GM23338 (cell line): ENCODE measurements around the gene LTB. TPM values are rescaled to one million over a fixed set of nuclear protein-coding genes. Genes with fewer than 3 reads are reported as not detected.

Source experiments
- ATAC-seq: fragments of 200-7000 bp; cut with Tn5 transposase; 3 replicates; pipeline ENCODE4 v1.9.1; 2020
- DNase-seq: peaks from one replicate; pipeline ENCODE4 v3.0.0-alpha.2; 2015; ENCODE audit warnings: low spot score
- H2AFZ ChIP-seq: fragments of 200-600 bp; sonication (generic); 2 replicates; pipeline ENCODE4 v1.8.0; 2016; ENCODE audit warnings: antibody characterized with exemption, mild to moderate bottlenecking, moderate library complexity
- H3F3A ChIP-seq: fragments of 200-600 bp; sonication (generic); replicated peaks from 2 replicates; pipeline ENCODE4 v1.8.0; 2017; ENCODE audit warnings: antibody characterized with exemption, mixed run types, low read depth
- H3K27ac ChIP-seq: fragments of 200-600 bp; sonication (generic); 2 replicates; pipeline ENCODE4 v1.6.1; 2016; ENCODE audit warnings: low read depth
- H3K27me3 ChIP-seq: fragments of 200-600 bp; sonication (generic); 2 replicates; pipeline ENCODE4 v1.8.0; 2016; ENCODE audit warnings: mild to moderate bottlenecking, mixed run types, moderate library complexity; ENCODE audit not compliant: insufficient read depth
- H3K36me3 ChIP-seq: fragments of 200-600 bp; sonication (generic); 2 replicates; pipeline ENCODE4 v1.8.0; 2016; ENCODE audit warnings: mild to moderate bottlenecking; ENCODE audit not compliant: insufficient read depth
- H3K4me1 ChIP-seq: fragments of 200-600 bp; sonication (generic); 2 replicates; pipeline ENCODE4 v1.8.0; 2016; ENCODE audit warnings: mild to moderate bottlenecking, moderate library complexity; ENCODE audit not compliant: insufficient read depth
- H3K4me2 ChIP-seq: fragments of 200-600 bp; sonication (generic); 2 replicates; pipeline ENCODE4 v1.7.1; 2017; ENCODE audit warnings: mixed run types
- H3K4me3 ChIP-seq: fragments of 200-600 bp; sonication (generic); 2 replicates; pipeline ENCODE4 v1.6.1; 2016; ENCODE audit warnings: mixed run types
- H3K79me2 ChIP-seq: fragments of 200-600 bp; sonication (generic); replicated peaks from 2 replicates; pipeline ENCODE4 v1.8.0; 2017; ENCODE audit warnings: mild to moderate bottlenecking; ENCODE audit not compliant: insufficient read depth
- H3K9me2 ChIP-seq: fragments of 200-600 bp; sonication (generic); 2 replicates; pipeline ENCODE4 v1.8.0; 2017; ENCODE audit not compliant: insufficient read depth
- H4K20me1 ChIP-seq: fragments of 200-600 bp; sonication (generic); replicated peaks from 2 replicates; pipeline ENCODE4 v1.8.0; 2017; ENCODE audit warnings: mild to moderate bottlenecking; ENCODE audit not compliant: insufficient read depth
- H3K27ac Mint-ChIP-seq: 2 replicates; pipeline ENCODE4 v1.8.0; 2020; ENCODE audit warnings: inconsistent platforms, mild to moderate bottlenecking, moderate library complexity, mixed read lengths
- H3K27me3 Mint-ChIP-seq: 3 replicates; pipeline ENCODE4 v1.8.0; 2022; ENCODE audit warnings: low read depth, mild to moderate bottlenecking, moderate library complexity, mixed read lengths, inconsistent platforms; ENCODE audit not compliant: insufficient read depth, poor library complexity
- H3K36me3 Mint-ChIP-seq: 3 replicates; pipeline ENCODE4 v1.8.0; 2021; ENCODE audit warnings: low read depth, mild to moderate bottlenecking, inconsistent platforms, moderate library complexity, mixed read lengths
- H3K4me1 Mint-ChIP-seq: 3 replicates; pipeline ENCODE4 v1.8.0; 2020; ENCODE audit warnings: mild to moderate bottlenecking, inconsistent platforms, mixed read lengths
- H3K4me3 Mint-ChIP-seq: 3 replicates; pipeline ENCODE4 v1.8.0; 2021; ENCODE audit warnings: moderate library complexity, mild to moderate bottlenecking, inconsistent platforms, mixed read lengths
- H3K9me3 Mint-ChIP-seq: 3 replicates; pipeline ENCODE4 v1.8.0; 2020; ENCODE audit warnings: moderate library complexity, mild to moderate bottlenecking, inconsistent platforms, mixed read lengths
- CREB1 ChIP-seq: fragments of 250-450 bp; sonication (Bioruptor Pico); IDR thresholded peaks from 2 replicates; pipeline ENCODE4 v1.5.0; 2020; ENCODE audit warnings: low read depth, mild to moderate bottlenecking, moderate library complexity
- EZH2phosphoT487 ChIP-seq: fragments of 200-600 bp; sonication (generic); IDR thresholded peaks from one replicate; pipeline ENCODE4 v1.8.1; 2018; ENCODE audit warnings: antibody characterized with exemption; ENCODE audit not compliant: unreplicated experiment
- NANOG ChIP-seq: IDR thresholded peaks from 2 replicates; pipeline ENCODE4 v1.6.1; 2016; ENCODE audit warnings: antibody characterized with exemption, borderline replicate concordance
- POLR2AphosphoS5 ChIP-seq: IDR thresholded peaks from 2 replicates; pipeline ENCODE4 v1.6.1; 2016; ENCODE audit warnings: antibody characterized with exemption, low read depth
- ZNF114 ChIP-seq: fragments of 250-450 bp; sonication (Bioruptor Pico); IDR thresholded peaks from 2 replicates; pipeline ENCODE4 v1.5.0; 2020; ENCODE audit warnings: mild to moderate bottlenecking, moderate library complexity
- ZNF462 ChIP-seq: fragments of 250-450 bp; sonication (Bioruptor Pico); IDR thresholded peaks from 2 replicates; pipeline ENCODE4 v1.5.0; 2020; ENCODE audit warnings: mild to moderate bottlenecking, moderate library complexity
- polyA plus RNA-seq: library from polyadenylated mRNA; unstranded; fragments of >200 nt; fragmentation: Nextera tagmentation; extraction: Ambion mirVana; gene quantifications from 2 replicates; pipeline ENCODE4 v1.2.1, GENCODE V29; 2016
- total RNA-seq: library from RNA; depleted of rRNA; stranded (reverse); fragments of >200 nt; shearing (Covaris generic); gene quantifications from 2 replicates; pipeline ENCODE4 v1.2.3, GENCODE V29; 2014

Gene LTB
- total and polyA plus RNA-seq, 2 experiments from 2014 or later: 1.7 TPM; not detected in 1

- TF ChIP-seq ZNF462 (CRISPR knock-in tag) (no peak), CREB1 (CRISPR knock-in tag) (no peak)
Observed at GRCh38 chr6:31610968-31611367, 28.7 kb upstream of the LTB start (continued).

- H3K27ac Mint-ChIP-seq: no peak overlapping the region
- Histone ChIP-seq H3K9me2 (no peaks in the 10 kb centered on the region), H3F3A (no peaks in the 10 kb centered on the region), H3K4me1 (peaks cover 8% of the 10 kb centered on the region), H3K27ac (no peak overlapping the region), H3K27me3 (no peaks in the 10 kb centered on the region), H3K79me2 (no peaks in the 10 kb centered on the region), H2AFZ (peak overlapping the region; percentile 13; the same call in 1 of the 2 replicates), H4K20me1 (no peaks in the 10 kb centered on the region), H3K4me3 (no peak overlapping the region), H3K4me2 (no peak overlapping the region), H3K36me3 (no peaks in the 10 kb centered on the region)
- no peaks in the 10 kb centered on the region for H3K9me3 Mint-ChIP-seq
- no peaks in the 10 kb centered on the region for H3K36me3 Mint-ChIP-seq
- no peak for DNase-seq
- H3K4me1 Mint-ChIP-seq: peaks cover 11% of the 10 kb centered on the region
- H3K4me3 Mint-ChIP-seq: no peak overlapping the region
- no peak for ATAC-seq
- peaks cover 9% of the 10 kb centered on the region for H3K27me3 Mint-ChIP-seq
- no peak for TF ChIP-seq NANOG
- no peak for TF ChIP-seq EZH2phosphoT487
- no peak for TF ChIP-seq CREB1 (CRISPR knock-in tag)
- TF ChIP-seq ZNF114 (CRISPR knock-in tag): no peak
- TF ChIP-seq POLR2AphosphoS5: no peak
- no peak for TF ChIP-seq ZNF462 (CRISPR knock-in tag)
Observed at GRCh38 chr6:31609519-31610406, 27.5 kb upstream of the LTB start.
